ENCODE data around the gene FAM83C.

Gene FAM83C

DNA sequence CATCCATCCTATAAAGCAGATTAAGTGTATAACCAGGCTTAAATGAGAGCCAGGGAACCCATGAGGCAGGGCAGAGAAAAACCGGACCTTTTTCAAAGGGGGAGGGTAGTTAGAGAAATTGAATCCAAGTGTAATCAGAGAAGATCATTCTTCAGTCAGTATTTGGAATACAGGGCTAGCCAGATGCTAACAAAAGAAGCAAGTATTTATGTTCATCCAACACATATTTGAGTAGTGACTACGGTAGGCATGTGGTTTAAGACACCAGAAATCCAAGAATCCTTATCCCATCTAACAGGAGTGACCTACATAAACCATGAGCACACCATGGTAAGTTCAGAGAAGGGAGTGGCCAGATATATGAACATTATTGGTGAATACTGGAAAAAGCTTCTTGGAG, 46.8 kb upstream of the FAM83C start:
- H4K8ac ChIP-seq (ENCODE audit: low read depth, low read length): no peak overlapping the region
- H2BK15ac ChIP-seq (ENCODE audit: low read length): no peak overlapping the region
- H2AK5ac ChIP-seq (ENCODE audit: low read depth, low read length): no peak overlapping the region
- H3K4me3 ChIP-seq (ENCODE audit: low read length in 2 of 2): no peak overlapping the region
- H3K4me2 ChIP-seq (ENCODE audit: insufficient read depth, low read length, poor library complexity, severe bottlenecking): no peak overlapping the region
- no peak overlapping the region for H3K9ac ChIP-seq (ENCODE audit: low read depth, low read length, poor library complexity)
- no peak overlapping the region for H2BK5ac ChIP-seq (ENCODE audit: low read length)
- no peak overlapping the region for H2BK120ac ChIP-seq (ENCODE audit: low read depth, low read length)
- no peak overlapping the region for H3K27ac ChIP-seq (replicated peaks; ENCODE audit: low read length)
- no peak overlapping the region for H4K91ac ChIP-seq (ENCODE audit: low read depth, low read length, poor library complexity)
- no peaks in the 10 kb centered on the region for H3K9me3 ChIP-seq (replicated peaks in 1 of 2; ENCODE audit: control insufficient read depth in 2 of 2, insufficient read depth in 1 of 2, low read depth in 1 of 2, low read length in 2 of 2)
- H3K79me1 ChIP-seq (ENCODE audit: low read depth, low read length): no peaks in the 10 kb centered on the region
- H3K14ac ChIP-seq (ENCODE audit: low read length): no peak overlapping the region
- H2BK12ac ChIP-seq (ENCODE audit: low read length): no peak overlapping the region
- H3K36me3 ChIP-seq (replicated peaks in 1 of 2; ENCODE audit: control insufficient read depth in 2 of 2, insufficient read depth in 2 of 2, low read length in 2 of 2): peaks cover 0 to 2% of the 10 kb centered on the region in 2 donors
- no peak overlapping the region for H3K18ac ChIP-seq (ENCODE audit: low read length)
- no peak for DNase-seq (ENCODE audit: low spot score)
- no CpG with 5 or more reads among the region's 2 CpGs for WGBS, 2 donors (ENCODE audit: extremely low coverage in 2 of 2, insufficient read length in 2 of 2, insufficient replicate concordance in 1 of 2)
- H2AFZ ChIP-seq (ENCODE audit: low read length): no peak overlapping the region
- H3K4ac ChIP-seq (ENCODE audit: low read length): no peak overlapping the region
- H3K23ac ChIP-seq (ENCODE audit: low read depth, low read length, poor library complexity): no peak overlapping the region
- H3K27me3 ChIP-seq (ENCODE audit: control insufficient read depth in 3 of 3, insufficient read depth in 3 of 3, low read depth in 1 of 3, low read length in 3 of 3): no peaks in the 10 kb centered on the region
- no peaks in the 10 kb centered on the region for H3K4me1 ChIP-seq (ENCODE audit: control insufficient read depth in 2 of 2, insufficient read depth in 1 of 2, low read depth in 1 of 2, low read length in 2 of 2)

- Histone ChIP-seq H3K36me3 (replicated peaks in 1 of 2; ENCODE audit: control insufficient read depth in 2 of 2, insufficient read depth in 2 of 2, low read length in 2 of 2) (no peaks in the 10 kb centered on the region), H2BK15ac (ENCODE audit: low read length) (no peak overlapping the region), H3K9ac (ENCODE audit: low read depth, low read length, poor library complexity) (no peak overlapping the region), H2BK120ac (ENCODE audit: low read depth, low read length) (no peak overlapping the region), H2AFZ (ENCODE audit: low read length) (no peak overlapping the region), H3K4ac (ENCODE audit: low read length) (no peak overlapping the region), H4K8ac (ENCODE audit: low read depth, low read length) (no peak overlapping the region), H2AK5ac (ENCODE audit: low read depth, low read length) (no peak overlapping the region), H3K4me3 (ENCODE audit: low read length in 2 of 2) (no peak overlapping the region), H3K4me2 (ENCODE audit: insufficient read depth, low read length, poor library complexity, severe bottlenecking) (no peak overlapping the region), H3K9me3 (replicated peaks in 1 of 2; ENCODE audit: control insufficient read depth in 2 of 2, insufficient read depth in 1 of 2, low read depth in 1 of 2, low read length in 2 of 2) (no peaks in the 10 kb centered on the region), H3K27ac (replicated peaks; ENCODE audit: low read length) (no peak overlapping the region), H2BK5ac (ENCODE audit: low read length) (no peak overlapping the region), H3K14ac (ENCODE audit: low read length) (no peak overlapping the region), H3K4me1 (ENCODE audit: control insufficient read depth in 2 of 2, insufficient read depth in 1 of 2, low read depth in 1 of 2, low read length in 2 of 2) (no peaks in the 10 kb centered on the region), H3K23ac (ENCODE audit: low read depth, low read length, poor library complexity) (no peak overlapping the region), H4K91ac (ENCODE audit: low read depth, low read length, poor library complexity) (no peak overlapping the region), H3K27me3 (ENCODE audit: control insufficient read depth in 3 of 3, insufficient read depth in 3 of 3, low read depth in 1 of 3, low read length in 3 of 3) (no peaks in the 10 kb centered on the region), H3K18ac (ENCODE audit: low read length) (no peak overlapping the region), H3K79me1 (ENCODE audit: low read depth, low read length) (no peaks in the 10 kb centered on the region), H2BK12ac (ENCODE audit: low read length) (no peak overlapping the region)
- no peak for DNase-seq (ENCODE audit: low spot score)
- no CpG with 5 or more reads among the region's 5 CpGs for WGBS, 2 donors (ENCODE audit: extremely low coverage in 2 of 2, insufficient read length in 2 of 2, insufficient replicate concordance in 1 of 2)
Measured at GRCh38 chr20:35334311-35335101, 42.3 kb upstream of the FAM83C start.

- Histone ChIP-seq H2AK5ac (ENCODE audit: low read depth, low read length) (no peak overlapping the region), H2BK15ac (ENCODE audit: low read length) (no peak overlapping the region), H3K18ac (ENCODE audit: low read length) (no peak overlapping the region), H2BK12ac (ENCODE audit: low read length) (no peak overlapping the region), H4K91ac (ENCODE audit: low read depth, low read length, poor library complexity) (no peak overlapping the region), H3K9me3 (replicated peaks in 1 of 2; ENCODE audit: control insufficient read depth in 2 of 2, insufficient read depth in 1 of 2, low read depth in 1 of 2, low read length in 2 of 2) (no peaks in the 10 kb centered on the region), H3K4ac (ENCODE audit: low read length) (no peak overlapping the region), H3K27me3 (ENCODE audit: control insufficient read depth in 3 of 3, insufficient read depth in 3 of 3, low read depth in 1 of 3, low read length in 3 of 3) (no peaks in the 10 kb centered on the region), H3K14ac (ENCODE audit: low read length) (no peak overlapping the region), H2BK5ac (ENCODE audit: low read length) (no peak overlapping the region), H3K4me3 (ENCODE audit: low read length in 2 of 2) (no peak overlapping the region), H3K4me2 (ENCODE audit: insufficient read depth, low read length, poor library complexity, severe bottlenecking) (no peak overlapping the region), H2BK120ac (ENCODE audit: low read depth, low read length) (no peak overlapping the region), H3K4me1 (ENCODE audit: control insufficient read depth in 2 of 2, insufficient read depth in 1 of 2, low read depth in 1 of 2, low read length in 2 of 2) (no peaks in the 10 kb centered on the region), H3K79me1 (ENCODE audit: low read depth, low read length) (no peaks in the 10 kb centered on the region), H3K9ac (ENCODE audit: low read depth, low read length, poor library complexity) (no peak overlapping the region), H3K36me3 (replicated peaks in 1 of 2; ENCODE audit: control insufficient read depth in 2 of 2, insufficient read depth in 2 of 2, low read length in 2 of 2) (no peaks in the 10 kb centered on the region), H4K8ac (ENCODE audit: low read depth, low read length) (no peak overlapping the region), H2AFZ (ENCODE audit: low read length) (no peak overlapping the region), H3K23ac (ENCODE audit: low read depth, low read length, poor library complexity) (no peak overlapping the region), H3K27ac (replicated peaks; ENCODE audit: low read length) (no peak overlapping the region)
- WGBS, 2 donors (ENCODE audit: extremely low coverage in 2 of 2, insufficient read length in 2 of 2, insufficient replicate concordance in 1 of 2): no CpG with 5 or more reads among the region's 4 CpGs
- DNase-seq (ENCODE audit: low spot score): no peak
Measured at GRCh38 chr20:35333606-35334005, 41.4 kb upstream of the FAM83C start.

GRCh38 chr20:35332540-35333200, 40.4 kb upstream of the FAM83C start:
- no peak overlapping the region for H4K8ac ChIP-seq (ENCODE audit: low read depth, low read length)
- H3K36me3 ChIP-seq (replicated peaks in 1 of 2; ENCODE audit: control insufficient read depth in 2 of 2, insufficient read depth in 2 of 2, low read length in 2 of 2): no peaks in the 10 kb centered on the region
- H2AK5ac ChIP-seq (ENCODE audit: low read depth, low read length): no peak overlapping the region
- H2BK15ac ChIP-seq (ENCODE audit: low read length): no peak overlapping the region
- H3K9me3 ChIP-seq (replicated peaks in 1 of 2; ENCODE audit: control insufficient read depth in 2 of 2, insufficient read depth in 1 of 2, low read depth in 1 of 2, low read length in 2 of 2): no peaks in the 10 kb centered on the region
- H3K4me2 ChIP-seq (ENCODE audit: insufficient read depth, low read length, poor library complexity, severe bottlenecking): no peak overlapping the region
- no peak overlapping the region for H3K4me3 ChIP-seq (ENCODE audit: low read length in 2 of 2)
- H4K91ac ChIP-seq (ENCODE audit: low read depth, low read length, poor library complexity): no peak overlapping the region
- H3K23ac ChIP-seq (ENCODE audit: low read depth, low read length, poor library complexity): no peak overlapping the region
- WGBS, 2 donors (ENCODE audit: extremely low coverage in 2 of 2, insufficient read length in 2 of 2, insufficient replicate concordance in 1 of 2): 100% methylated on average over 1 of the region's 5 CpGs; no CpG with 5 or more reads in 1 of the 2 donors
- H3K14ac ChIP-seq (ENCODE audit: low read length): no peak overlapping the region
- no peak overlapping the region for H3K27ac ChIP-seq (replicated peaks; ENCODE audit: low read length)
- H3K79me1 ChIP-seq (ENCODE audit: low read depth, low read length): no peaks in the 10 kb centered on the region
- H3K18ac ChIP-seq (ENCODE audit: low read length): no peak overlapping the region
- no peak overlapping the region for H3K4ac ChIP-seq (ENCODE audit: low read length)
- no peak overlapping the region for H3K9ac ChIP-seq (ENCODE audit: low read depth, low read length, poor library complexity)
- no peak overlapping the region for H2AFZ ChIP-seq (ENCODE audit: low read length)
- DNase-seq (ENCODE audit: low spot score): no peak
- H2BK5ac ChIP-seq (ENCODE audit: low read length): no peak overlapping the region
- H3K27me3 ChIP-seq (ENCODE audit: control insufficient read depth in 3 of 3, insufficient read depth in 3 of 3, low read depth in 1 of 3, low read length in 3 of 3): no peaks in the 10 kb centered on the region
- H2BK120ac ChIP-seq (ENCODE audit: low read depth, low read length): no peak overlapping the region
- H2BK12ac ChIP-seq (ENCODE audit: low read length): no peak overlapping the region
- no peaks in the 10 kb centered on the region for H3K4me1 ChIP-seq (ENCODE audit: control insufficient read depth in 2 of 2, insufficient read depth in 1 of 2, low read depth in 1 of 2, low read length in 2 of 2)

Measured in neuronal stem cell (in vitro differentiated cells).